GM12865 (cell line): ENCODE results near the gene DNAJC9.

Experiments
- DNase-seq: peaks from one replicate; pipeline ENCODE4 v3.0.0; 2010; ENCODE audit warnings: low read depth
- H3K4me3 ChIP-seq: 2 replicates; pipeline ENCODE4 v1.5.1; 2011; ENCODE audit warnings: mild to moderate bottlenecking, low read depth, low read length, control low read depth
- CTCF ChIP-seq: IDR thresholded peaks from 2 replicates; pipeline ENCODE4 v1.5.1; 2011; ENCODE audit warnings: low read length, control low read depth, low read depth, inconsistent platforms; ENCODE audit not compliant: insufficient read depth; ENCODE audit errors: missing control alignments

Gene DNAJC9

GRCh38 chr10:73211106-73211811, 35.8 kb downstream of the DNAJC9 start:
- H3K4me3 ChIP-seq = no peak overlapping the region
- no peak for TF ChIP-seq CTCF
- no peak for DNase-seq

GRCh38 chr10:73210395-73211105, 36.5 kb downstream of the DNAJC9 start:
- DNase-seq = no peak
- no peak for TF ChIP-seq CTCF
- H3K4me3 ChIP-seq = no peak overlapping the region

GRCh38 chr10:73209705-73210104, 37.4 kb downstream of the DNAJC9 start:
- no peak overlapping the region for H3K4me3 ChIP-seq
- DNase-seq = no peak

GRCh38 chr10:73207883-73208282, 39.2 kb downstream of the DNAJC9 start:
- no peak overlapping the region for H3K4me3 ChIP-seq
- no peak for DNase-seq
- no peak for TF ChIP-seq CTCF

More at GRCh38 chr10:73209705-73210104, 37.4 kb downstream of the DNAJC9 start:
- TF ChIP-seq CTCF = no peak

GRCh38 chr10:73206385-73206784, 40.7 kb downstream of the DNAJC9 start:
- no peak for DNase-seq
- TF ChIP-seq CTCF = no peak
- no peak overlapping the region for H3K4me3 ChIP-seq

- H3K4me3 ChIP-seq = no peak overlapping the region
- no peak for TF ChIP-seq CTCF
- no peak for DNase-seq
Observed at GRCh38 chr10:73205890-73206289, 41.2 kb downstream of the DNAJC9 start.
